ENCODE results near the gene SLF2. TPM values are rescaled to one million over a fixed set of nuclear protein-coding genes. Genes with fewer than 3 reads are reported as not detected.

Gene SLF2
- total RNA-seq (2014; rRNA removed; shearing (Covaris generic)) (50.9 and 58.2 TPM in 2 replicates), total RNA-seq (2022) (52.1 and 52.3 TPM in 2 replicates), Bru-seq, nascent RNA (percentile 88 among the genes with signal in this experiment), BruChase-seq, experiment 1, labeled RNA remaining after a 6-hour chase (percentile 84 among the genes with signal in this experiment), BruChase-seq, experiment 2, labeled RNA remaining after a 2-hour chase (percentile 93 among the genes with signal in this experiment)
- long read RNA-seq, full-length matches to known transcripts: 32 of 50 reads
- long read RNA-seq, partial matches to known transcripts: 4 of 50 reads
- long read RNA-seq, other reads (novel, unspliced or antisense): 14 of 50 reads

- H3K4me2 ChIP-seq (ENCODE audit: low read length): peak within 1 kb of the TSS; percentile 76
- H3K36me3 ChIP-seq (ENCODE audit: insufficient read depth, low read length): peaks cover 38% of the 10 kb centered on the region
- peak; percentile 98 for DNase-seq (ENCODE audit: low spot score)
- no TSS peak for BruUV-seq (replicated peaks)
- H3K27ac ChIP-seq (ENCODE audit: low read depth, low read length, poor library complexity, severe bottlenecking): peak within 1 kb of the TSS; percentile 75
- CTCF ChIA-PET (ENCODE audit: unreplicated experiment): interaction anchor here (0.6 kb wide), 1 partner anchor 47 kb away, joined by 4 read pairs; no protein-coding TSS in a partner anchor
- H3K79me2 ChIP-seq (ENCODE audit: insufficient read depth, low read depth, low read length): peaks cover 45% of the 10 kb centered on the region
- POLR2A ChIA-PET: interaction anchor here (0.6 to 1.9 kb wide), 5 partner anchors 8 to 147 kb away, joined by 3 to 8 read pairs (median 3); no protein-coding TSS in a partner anchor
- H3K9me2 ChIP-seq (ENCODE audit: insufficient read depth, low read length): no peaks in the 10 kb centered on the region
- TF ChIP-seq EZH2phosphoT487 (IDR thresholded peaks at IDR 0.05; ENCODE audit: borderline replicate concordance, low read depth, low read length) (no peak), CTCF (conservative IDR thresholded peaks at IDR 0.05; ENCODE audit: low read length) (no peak)
- H3K4me3 ChIP-seq (ENCODE audit: low read depth, low read length, poor library complexity, severe bottlenecking): peak within 1 kb of the TSS; percentile 97
- peaks cover 54% of the 10 kb centered on the region for H3K4me1 ChIP-seq (ENCODE audit: insufficient read depth, low read length, poor library complexity, severe bottlenecking)
- no peaks in the 10 kb centered on the region for H3K9me3 ChIP-seq (ENCODE audit: low read length)
- peak within 1 kb of the TSS; percentile 85 for H2AFZ ChIP-seq (ENCODE audit: low read length)
- intact Hi-C loops (cut with micrococcal nuclease; ENCODE audit: unreplicated experiment): loop anchor here (2.0 to 5.0 kb wide), 2 partner anchors 149 to 382 kb away; partner anchors contain the start of gene KAZALD1
- H4K20me1 ChIP-seq (ENCODE audit: insufficient read depth, low read length): peaks cover 15% of the 10 kb centered on the region
These were observed at the start of gene SLF2 for GRCh38 chr10:100912605-100913469. Gene SLF2, plus strand, starts transcription at chr10:100912963. Its CDS starts 148 bp downstream, at chr10:100913111.

- Histone ChIP-seq H3K79me2 (ENCODE audit: insufficient read depth, low read depth, low read length) (no peaks in the 10 kb centered on the region), H3K36me3 (ENCODE audit: insufficient read depth, low read length) (no peaks in the 10 kb centered on the region), H3K4me2 (ENCODE audit: low read length) (no peak overlapping the region), H3K9me3 (ENCODE audit: low read length) (no peaks in the 10 kb centered on the region), H3K9me2 (ENCODE audit: insufficient read depth, low read length) (no peaks in the 10 kb centered on the region), H3K27ac (ENCODE audit: low read depth, low read length, poor library complexity, severe bottlenecking) (no peak overlapping the region), H4K20me1 (ENCODE audit: insufficient read depth, low read length) (no peaks in the 10 kb centered on the region), H2AFZ (ENCODE audit: low read length) (no peak overlapping the region), H3K4me1 (ENCODE audit: insufficient read depth, low read length, poor library complexity, severe bottlenecking) (no peaks in the 10 kb centered on the region), H3K4me3 (ENCODE audit: low read depth, low read length, poor library complexity, severe bottlenecking) (no peak overlapping the region)
- no peak for DNase-seq (ENCODE audit: low spot score)
- no TSS peak for BruUV-seq (replicated peaks)
- TF ChIP-seq CTCF (conservative IDR thresholded peaks at IDR 0.05; ENCODE audit: low read length) (no peak), EZH2phosphoT487 (IDR thresholded peaks at IDR 0.05; ENCODE audit: borderline replicate concordance, low read depth, low read length) (no peak)
- intact Hi-C loops (cut with micrococcal nuclease; ENCODE audit: unreplicated experiment): no loop called here
- CTCF ChIA-PET (ENCODE audit: unreplicated experiment): no interaction called here
- POLR2A ChIA-PET: no interaction called here
These were observed 49.3 kb upstream of the SLF2 start for GRCh38 chr10:100863433-100863832.
